Ovary (tissue), 3 donors: ENCODE results near the gene GPR155.

Source experiments
- POLR2A ChIP-seq: fragments of 450-650 bp; IDR thresholded peaks from one replicate; pipeline ENCODE4 v1.6.1; 2017; ENCODE audit warnings: antibody characterized with exemption, mild to moderate bottlenecking, moderate library complexity
- TF ChIP-seq, protein P1 (sequence below), 3 donors: fragments of 450-650 bp in 2 of 3; fragments of 200-600 bp in 1 of 3; IDR thresholded peaks; one replicate each; pipeline versions ENCODE4 v1.5.1 to v1.8.0; 2016 to 2022; ENCODE audit warnings: antibody characterized with exemption in 3 of 3, mild to moderate bottlenecking in 1 of 3
- donor health status: DM: no; HTN: no; CAD: no.

DNA sequence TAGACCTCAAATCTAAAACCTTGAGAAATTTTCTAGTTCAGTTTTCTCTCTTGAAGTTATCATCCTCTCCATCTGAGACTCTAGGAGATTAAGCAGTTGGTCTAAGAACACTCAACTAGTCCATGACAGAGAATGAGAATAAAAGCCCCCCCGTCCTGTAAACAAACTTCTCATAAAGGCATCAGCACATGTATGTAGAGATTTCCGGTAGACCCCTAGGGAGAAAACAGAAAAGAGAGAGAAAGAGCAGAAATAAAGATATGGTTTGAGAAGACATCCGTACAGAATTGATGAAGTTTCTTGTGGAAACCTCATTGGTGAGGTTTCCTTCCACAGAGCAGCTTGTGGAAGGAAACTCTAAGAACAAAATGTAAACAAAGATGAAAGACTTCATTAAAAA, 3.2 kb upstream of the GPR155 start:
- TF ChIP-seq, protein P1, sequence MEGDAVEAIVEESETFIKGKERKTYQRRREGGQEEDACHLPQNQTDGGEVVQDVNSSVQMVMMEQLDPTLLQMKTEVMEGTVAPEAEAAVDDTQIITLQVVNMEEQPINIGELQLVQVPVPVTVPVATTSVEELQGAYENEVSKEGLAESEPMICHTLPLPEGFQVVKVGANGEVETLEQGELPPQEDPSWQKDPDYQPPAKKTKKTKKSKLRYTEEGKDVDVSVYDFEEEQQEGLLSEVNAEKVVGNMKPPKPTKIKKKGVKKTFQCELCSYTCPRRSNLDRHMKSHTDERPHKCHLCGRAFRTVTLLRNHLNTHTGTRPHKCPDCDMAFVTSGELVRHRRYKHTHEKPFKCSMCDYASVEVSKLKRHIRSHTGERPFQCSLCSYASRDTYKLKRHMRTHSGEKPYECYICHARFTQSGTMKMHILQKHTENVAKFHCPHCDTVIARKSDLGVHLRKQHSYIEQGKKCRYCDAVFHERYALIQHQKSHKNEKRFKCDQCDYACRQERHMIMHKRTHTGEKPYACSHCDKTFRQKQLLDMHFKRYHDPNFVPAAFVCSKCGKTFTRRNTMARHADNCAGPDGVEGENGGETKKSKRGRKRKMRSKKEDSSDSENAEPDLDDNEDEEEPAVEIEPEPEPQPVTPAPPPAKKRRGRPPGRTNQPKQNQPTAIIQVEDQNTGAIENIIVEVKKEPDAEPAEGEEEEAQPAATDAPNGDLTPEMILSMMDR (IDR thresholded peaks at IDR 0.05), result no peak
- no peak for TF ChIP-seq POLR2A
